H1 (cell line): ENCODE results near the gene LTBP4. TPM values are rescaled to one million over a fixed set of nuclear protein-coding genes. Genes with fewer than 3 reads are reported as not detected.

Source experiments
- CTCF ChIA-PET: fragments of 300-600 bp; sonication (Branson Sonifier 250); formaldehyde crosslinking; loops from one replicate; lab custom pipeline; 2021; ENCODE audit not compliant: partially characterized antibody; lab: Charles Lee
- POLR2A ChIA-PET: fragments of 300-600 bp; sonication (Branson Sonifier 250); formaldehyde crosslinking; loops from one replicate; lab custom pipeline; 2021; ENCODE audit warnings: inconsistent platforms; ENCODE audit not compliant: partially characterized antibody; lab: Charles Lee
- DNase-seq, 2 experiments: peaks; one replicate each; pipeline versions ENCODE4 v3.0.0 to v3.0.0-alpha.2; 2010 to 2022; ENCODE audit warnings: low spot score in 2 of 2, low read depth in 1 of 2, mixed read lengths in 1 of 2
- FAIRE-seq: peaks from 2 replicates; lab custom pipeline; 2011; peaks lifted over from hg19 to GRCh38; lab: Jason Lieb, UNC
- H2AFZ ChIP-seq: 2 replicates; pipeline ENCODE4 v1.8.1; 2012; ENCODE audit warnings: low read length, inconsistent platforms
- H2AK5ac ChIP-seq: 2 replicates; pipeline ENCODE4 v1.6.1; 2013; ENCODE audit warnings: low read depth, low read length
- H2BK120ac ChIP-seq: replicated peaks from 2 replicates; pipeline ENCODE3; 2013; ENCODE audit warnings: low read depth, low read length, inconsistent platforms
- H2BK12ac ChIP-seq: 2 replicates; pipeline ENCODE4 v1.6.1; 2013; ENCODE audit warnings: low read depth, low read length
- H2BK15ac ChIP-seq: 2 replicates; pipeline ENCODE4 v1.6.1; 2013; ENCODE audit warnings: low read length
- H2BK20ac ChIP-seq: 2 replicates; pipeline ENCODE4 v1.6.1; 2013; ENCODE audit warnings: low read length
- H2BK5ac ChIP-seq: 2 replicates; pipeline ENCODE4 v1.6.1; 2013; ENCODE audit warnings: low read depth, low read length
- H3K14ac ChIP-seq: 2 replicates; pipeline ENCODE4 v1.6.1; 2013; ENCODE audit warnings: inconsistent platforms; ENCODE audit not compliant: insufficient read length
- H3K18ac ChIP-seq: 2 replicates; pipeline ENCODE4 v1.6.1; 2013; ENCODE audit warnings: low read length; ENCODE audit errors: extremely low read depth
- H3K23ac ChIP-seq: 2 replicates; pipeline ENCODE4 v1.6.1; 2013; ENCODE audit warnings: inconsistent platforms; ENCODE audit not compliant: insufficient read length
- H3K23me2 ChIP-seq: 2 replicates; pipeline ENCODE4 v1.6.1; 2013; ENCODE audit warnings: low read depth, low read length
- H3K27ac ChIP-seq: 2 replicates; pipeline ENCODE4 v1.6.1; 2011; ENCODE audit warnings: low read depth, low read length, inconsistent platforms
- H3K27me3 ChIP-seq, 4 experiments: replicated peaks in 1 of 4; 1 replicate in 1 of 4; 2 replicates in 3 of 4; pipeline versions ENCODE4 v1.6.1 to v1.8.1; 2011 to 2013; ENCODE audit warnings: low read length in 3 of 4, mild to moderate bottlenecking in 3 of 4, inconsistent platforms in 2 of 4, mixed read lengths in 2 of 4, moderate library complexity in 1 of 4; ENCODE audit not compliant: control insufficient read depth in 3 of 4, insufficient read depth in 3 of 4; ENCODE audit errors: extremely low read depth in 1 of 4
- H3K36me3 ChIP-seq, 4 experiments: 2 replicates each; pipeline versions ENCODE4 v1.6.1 to v1.8.1; 2011 to 2013; ENCODE audit warnings: mild to moderate bottlenecking in 4 of 4, low read length in 3 of 4, moderate library complexity in 2 of 4, control low read depth in 1 of 4, inconsistent platforms in 1 of 4; ENCODE audit not compliant: insufficient read depth in 4 of 4, control insufficient read depth in 2 of 4
- H3K4ac ChIP-seq: replicated peaks from 2 replicates; pipeline ENCODE3; 2013; ENCODE audit warnings: low read length, low read depth, mixed read lengths, inconsistent platforms; ENCODE audit not compliant: insufficient read length
- H3K4me1 ChIP-seq, 4 experiments: replicated peaks in 1 of 4; 1 replicate in 1 of 4; 2 replicates in 3 of 4; pipeline versions ENCODE4 v1.6.1 to v1.8.1; 2011 to 2013; ENCODE audit warnings: low read length in 3 of 4, inconsistent platforms in 2 of 4, mixed read lengths in 1 of 4; ENCODE audit not compliant: insufficient read depth in 4 of 4, control insufficient read depth in 3 of 4
- H3K4me2 ChIP-seq, 2 experiments: 2 replicates each; pipeline versions ENCODE4 v1.6.1 to v1.8.1; 2011 to 2013; ENCODE audit warnings: low read depth in 2 of 2, low read length in 2 of 2, control low read depth in 1 of 2, inconsistent platforms in 1 of 2, mild to moderate bottlenecking in 1 of 2; ENCODE audit not compliant: insufficient read depth in 1 of 2
- H3K4me3 ChIP-seq, 4 experiments: fragments of 200-600, 300-600 bp in 1 of 4; sonication (generic), shearing (Covaris generic), sonication (Bioruptor Twin) in 1 of 4; 2 replicates each; pipeline versions ENCODE4 v1.5.1 to v1.8.1; 2011 to 2016; ENCODE audit warnings: low read length in 4 of 4, low read depth in 3 of 4, control low read depth in 2 of 4, inconsistent platforms in 2 of 4, mild to moderate bottlenecking in 2 of 4, mixed read lengths in 1 of 4, moderate library complexity in 1 of 4; ENCODE audit not compliant: insufficient read depth in 2 of 4; ENCODE audit errors: extremely low read depth in 1 of 4
- H3K56ac ChIP-seq: replicated peaks from 2 replicates; pipeline ENCODE3; 2013; ENCODE audit warnings: low read depth, mild to moderate bottlenecking, mixed read lengths, low read length, inconsistent platforms; ENCODE audit not compliant: insufficient read length
- H3K79me1 ChIP-seq: 2 replicates; pipeline ENCODE4 v1.6.1; 2013; ENCODE audit warnings: low read depth, low read length, control low read depth
- H3K79me2 ChIP-seq, 2 experiments: 2 replicates each; pipeline versions ENCODE4 v1.6.1 to v1.8.1; 2012 to 2013; ENCODE audit warnings: low read length in 2 of 2, mild to moderate bottlenecking in 2 of 2, inconsistent platforms in 1 of 2; ENCODE audit not compliant: insufficient read depth in 2 of 2, control insufficient read depth in 1 of 2
- H3K9ac ChIP-seq, 4 experiments: replicated peaks in 1 of 4; 1 replicate in 1 of 4; 2 replicates in 3 of 4; pipeline versions ENCODE4 v1.6.1 to v1.8.1; 2011 to 2013; ENCODE audit warnings: low read depth in 3 of 4, low read length in 3 of 4, control low read depth in 2 of 4, mild to moderate bottlenecking in 2 of 4, moderate library complexity in 2 of 4, inconsistent platforms in 1 of 4; ENCODE audit errors: extremely low read depth in 1 of 4
- H3K9me3 ChIP-seq, 2 experiments: 2 replicates each; pipeline versions ENCODE4 v1.6.1 to v1.8.1; 2012 to 2013; ENCODE audit warnings: mild to moderate bottlenecking in 2 of 2, moderate library complexity in 2 of 2, control low read depth in 1 of 2, inconsistent platforms in 1 of 2, low read depth in 1 of 2, low read length in 1 of 2, mixed read lengths in 1 of 2; ENCODE audit not compliant: insufficient read depth in 2 of 2
- H4K20me1 ChIP-seq, 2 experiments: replicated peaks in 1 of 2; 2 replicates each; pipeline versions ENCODE3 to v1.8.1; 2011 to 2013; ENCODE audit warnings: inconsistent platforms in 2 of 2, low read length in 2 of 2, mild to moderate bottlenecking in 1 of 2; ENCODE audit not compliant: insufficient read depth in 2 of 2, control insufficient read depth in 1 of 2
- H4K5ac ChIP-seq: 2 replicates; pipeline ENCODE4 v1.6.1; 2013; ENCODE audit warnings: low read length, low read depth, mixed read lengths, inconsistent platforms; ENCODE audit not compliant: insufficient read length
- H4K8ac ChIP-seq: 2 replicates; pipeline ENCODE4 v1.8.0; 2013; ENCODE audit warnings: mild to moderate bottlenecking, moderate library complexity, low read length, inconsistent platforms; ENCODE audit not compliant: insufficient read depth; ENCODE audit errors: extremely low read depth
- H4K91ac ChIP-seq: replicated peaks from 2 replicates; pipeline ENCODE3; 2013; ENCODE audit warnings: low read length, mixed read lengths, inconsistent platforms; ENCODE audit not compliant: insufficient read length
- EZH2 ChIP-seq: fragments of 200-600 bp; sonication (generic); IDR thresholded peaks from 2 replicates; pipeline ENCODE4 v1.7.1; 2012; ENCODE audit warnings: low read depth, mild to moderate bottlenecking, moderate library complexity, low read length, inconsistent platforms; ENCODE audit not compliant: severe bottlenecking
- NRF1 ChIP-seq: IDR thresholded peaks from 2 replicates; pipeline ENCODE4 v1.6.1; 2011; ENCODE audit warnings: mild to moderate bottlenecking, low read depth, low read length, improper control_type of control experiment
- PHF8 ChIP-seq: fragments of 200-600 bp; sonication (generic); conservative IDR thresholded peaks from 2 replicates; pipeline ENCODE4 v1.7.1; 2012; ENCODE audit warnings: low read depth, mild to moderate bottlenecking, inconsistent platforms, low read length, moderate library complexity
- ZNF274 ChIP-seq: IDR thresholded peaks from 2 replicates; pipeline ENCODE4 v1.7.0; 2012; ENCODE audit warnings: low read length, borderline replicate concordance; ENCODE audit errors: extremely low read depth
- WGBS, 2 experiments: shearing (Covaris generic) in 1 of 2; methylation state at CpG; one replicate each; pipeline versions ENCODE4 v1.1.6 to v1.1.7; 2013 to 2015; ENCODE audit warnings: low lambda C conversion rate in 2 of 2, mixed read lengths in 2 of 2, inconsistent platforms in 1 of 2, low coverage in 1 of 2, missing lambda C conversion rate in 1 of 2; ENCODE audit not compliant: insufficient replicate concordance in 2 of 2, insufficient coverage in 1 of 2, insufficient read length in 1 of 2; ENCODE audit errors: extremely low coverage in 1 of 2, missing lambda C conversion rate in 1 of 2; 5-methylcytosine and 5-hydroxymethylcytosine counted together
- polyA plus RNA-seq, 7 experiments: library from polyadenylated mRNA; depleted of rRNA in 3 of 7; stranded (reverse) in 5 of 7; unstranded in 2 of 7; fragments of >200 nt in 5 of 7; fragments of 200-250 nt in 2 of 7; gene quantifications; 1 replicate in 5 of 7; 2 replicates in 1 of 7; 4 replicates in 1 of 7; pipeline versions ENCODE4 v1.2.1 to v1.2.3, GENCODE V29; 2011 to 2013; ENCODE audit warnings: missing spikeins in 2 of 7, mixed read lengths in 2 of 7
- total RNA-seq: library from RNA; stranded (reverse); fragmentation: NEBNext Ultra II Directional; extraction: Animal tissue kit (Norgen Biotek cat#: 25700); gene quantifications from 2 replicates; pipeline ENCODE4 v1.2.1, GENCODE V29; 2021
- TF ChIP-seq, protein P1 (sequence below): IDR thresholded peaks from 2 replicates; pipeline ENCODE4 v1.6.1; 2012; ENCODE audit warnings: inconsistent platforms
- TF ChIP-seq, protein P2 (sequence below): IDR thresholded peaks from 2 replicates; pipeline ENCODE4 v1.6.1; 2012; ENCODE audit warnings: inconsistent platforms

LTBP4 gene
- total and polyA plus RNA-seq, 2 of the 8 experiments (the other 6 are each of a cell fraction or from before 2014, with no cell fraction given) = 54.5 to 77.1 TPM

DNA sequence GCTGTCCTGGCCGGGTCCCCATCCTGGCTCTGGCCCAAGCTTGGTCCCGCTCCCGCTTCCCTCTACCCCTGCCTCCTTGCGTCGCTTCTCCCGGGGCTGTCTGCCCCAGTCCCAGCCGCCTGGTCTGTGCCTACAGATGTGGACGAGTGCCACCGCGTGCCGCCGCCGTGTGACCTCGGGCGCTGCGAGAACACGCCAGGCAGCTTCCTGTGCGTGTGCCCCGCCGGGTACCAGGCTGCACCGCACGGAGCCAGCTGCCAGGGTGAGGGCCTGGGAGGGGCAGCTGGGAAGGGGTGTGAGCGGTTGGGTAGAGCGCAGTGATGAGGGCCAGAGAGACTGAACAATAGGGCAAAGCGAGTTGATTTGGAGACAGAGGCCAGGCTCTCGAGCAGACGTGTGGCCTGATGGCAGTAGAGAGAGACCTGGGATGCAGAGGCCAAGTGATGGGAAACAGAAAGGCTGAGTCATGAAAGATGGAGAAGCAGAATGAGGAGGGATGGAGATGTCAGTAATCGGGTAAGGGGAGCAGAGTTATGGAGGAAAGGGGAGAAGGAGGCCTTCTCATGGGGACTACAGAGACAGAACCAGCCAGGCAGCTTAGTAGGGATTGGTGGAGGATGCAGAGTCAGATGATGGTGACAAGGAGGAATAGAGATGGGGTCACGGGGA, 9.4 kb downstream of the LTBP4 start:
- DNase-seq = no peak
- no peaks in the 10 kb centered on the region for H3K79me1 ChIP-seq
- no peaks in the 10 kb centered on the region for H3K79me2 ChIP-seq
- H3K9me3 ChIP-seq = no peaks in the 10 kb centered on the region
- H3K27me3 ChIP-seq = peaks cover 2 to 54% (median 49%) of the 10 kb centered on the region in 4 experiments
- peak overlapping the region; percentile 9 for H3K56ac ChIP-seq
- 56% methylated on average over 19 of the region's 29 CpGs; no CpG with 5 or more reads in 1 of the 2 experiments for WGBS, 2 experiments
- H3K4ac ChIP-seq = peak overlapping the region; percentile 83
- TF ChIP-seq EZH2 = no peak
- TF ChIP-seq, protein P1, sequence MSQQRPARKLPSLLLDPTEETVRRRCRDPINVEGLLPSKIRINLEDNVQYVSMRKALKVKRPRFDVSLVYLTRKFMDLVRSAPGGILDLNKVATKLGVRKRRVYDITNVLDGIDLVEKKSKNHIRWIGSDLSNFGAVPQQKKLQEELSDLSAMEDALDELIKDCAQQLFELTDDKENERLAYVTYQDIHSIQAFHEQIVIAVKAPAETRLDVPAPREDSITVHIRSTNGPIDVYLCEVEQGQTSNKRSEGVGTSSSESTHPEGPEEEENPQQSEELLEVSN = peak; percentile 12; the same call in 1 of the 2 replicates
- TF ChIP-seq NRF1 = no peak
- TF ChIP-seq ZNF274 = no peak
- TF ChIP-seq, protein P2, sequence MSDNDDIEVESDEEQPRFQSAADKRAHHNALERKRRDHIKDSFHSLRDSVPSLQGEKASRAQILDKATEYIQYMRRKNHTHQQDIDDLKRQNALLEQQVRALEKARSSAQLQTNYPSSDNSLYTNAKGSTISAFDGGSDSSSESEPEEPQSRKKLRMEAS = peak; percentile 54; the same call in 1 of the 2 replicates
- no peak for TF ChIP-seq PHF8
- peaks cover 3 to 17% (median 12%) of the 10 kb centered on the region in 4 experiments; a peak in 6 of 7 replicates for H3K4me1 ChIP-seq
- CTCF ChIA-PET = interaction anchor here (0.8 to 2.6 kb wide), 7 partner anchors 9 to 101 kb away, joined by 3 to 14 read pairs (median 4); partner anchors contain the start of gene LTBP4
- peak overlapping the region; percentile 15 to 67 (median 32); a peak in 7 of 8 replicates for H3K4me3 ChIP-seq
- H2AFZ ChIP-seq = no peak overlapping the region
- no peak overlapping the region for H2BK15ac ChIP-seq
- 0 out of 2 replicates have a peak overlapping the region, but pooled peaks have one; percentile 29 for H2BK12ac ChIP-seq
- POLR2A ChIA-PET = interaction anchor here (0.8 to 1.3 kb wide), 6 partner anchors 8 to 190 kb away, joined by 3 to 5 read pairs (median 3); no protein-coding TSS in a partner anchor
- peaks cover 5 to 7% of the 10 kb centered on the region in 2 experiments for H4K20me1 ChIP-seq
- H3K4me2 ChIP-seq = peak overlapping the region; percentile 66 to 99
- 0 out of 2 replicates have a peak overlapping the region, but pooled peaks have one; percentile 32 for H3K18ac ChIP-seq
- no peak overlapping the region for H4K5ac ChIP-seq
- peaks cover 30% of the 10 kb centered on the region for H3K23me2 ChIP-seq
- H4K8ac ChIP-seq = peak overlapping the region; percentile 79
- no peak overlapping the region for H2BK120ac ChIP-seq
- no peak overlapping the region for H3K9ac ChIP-seq
- no peak overlapping the region for H2BK20ac ChIP-seq
- peak overlapping the region; percentile 63; the same call in 1 of the 2 replicates for H2BK5ac ChIP-seq
- 0 out of 2 replicates have a peak overlapping the region, but pooled peaks have one; percentile 70 for H2AK5ac ChIP-seq
- no peak overlapping the region for H3K27ac ChIP-seq
- H3K36me3 ChIP-seq = no peaks in the 10 kb centered on the region; a peak in 1 of 8 replicates
- no peak for FAIRE-seq
- H4K91ac ChIP-seq = no peak overlapping the region
- H3K14ac ChIP-seq = no peak overlapping the region
- no peak overlapping the region for H3K23ac ChIP-seq
